Type B pancreatic cell (in vitro differentiated cells): ENCODE results near the gene CPA2. TPM values are rescaled to one million over a fixed set of nuclear protein-coding genes. Genes with fewer than 3 reads are reported as not detected.

ENCODE experiments used
- DNase-seq: peaks from one replicate; pipeline ENCODE4 v3.0.0; 2021; ENCODE audit warnings: mixed read lengths; ENCODE audit not compliant: unreplicated experiment; ENCODE audit errors: extremely low spot score
- H3K27ac Mint-ChIP-seq: 2 replicates; pipeline ENCODE4 v1.8.0; 2021; ENCODE audit warnings: mild to moderate bottlenecking, mixed read lengths
- H3K27me3 Mint-ChIP-seq: 2 replicates; pipeline ENCODE4 v1.8.0; 2021; ENCODE audit warnings: mixed read lengths
- H3K36me3 Mint-ChIP-seq: 2 replicates; pipeline ENCODE4 v1.8.0; 2021; ENCODE audit warnings: mixed read lengths
- H3K4me1 Mint-ChIP-seq: one replicate; pipeline ENCODE4 v1.8.0; 2021; ENCODE audit warnings: mixed read lengths; ENCODE audit not compliant: unreplicated experiment
- H3K4me3 Mint-ChIP-seq: 2 replicates; pipeline ENCODE4 v1.8.0; 2021; ENCODE audit warnings: mild to moderate bottlenecking, mixed read lengths
- H3K9me3 Mint-ChIP-seq: 2 replicates; pipeline ENCODE4 v1.8.0; 2021; ENCODE audit warnings: mixed read lengths
- total RNA-seq: library from RNA; stranded (reverse); gene quantifications from 2 replicates; pipeline ENCODE4 v1.2.1, GENCODE V29; 2021; ENCODE audit warnings: low replicate concordance
- TF ChIP-seq, protein P1 (sequence below): fragments of 200-600 bp; sonication (generic); conservative IDR thresholded peaks from 2 replicates; pipeline ENCODE4 v1.5.0; 2021; ENCODE audit warnings: antibody characterized with exemption, mild to moderate bottlenecking

The CPA2 gene
- total RNA-seq, 1 donor from 2014 or later, result 19.8 TPM

- TF ChIP-seq, protein P1, sequence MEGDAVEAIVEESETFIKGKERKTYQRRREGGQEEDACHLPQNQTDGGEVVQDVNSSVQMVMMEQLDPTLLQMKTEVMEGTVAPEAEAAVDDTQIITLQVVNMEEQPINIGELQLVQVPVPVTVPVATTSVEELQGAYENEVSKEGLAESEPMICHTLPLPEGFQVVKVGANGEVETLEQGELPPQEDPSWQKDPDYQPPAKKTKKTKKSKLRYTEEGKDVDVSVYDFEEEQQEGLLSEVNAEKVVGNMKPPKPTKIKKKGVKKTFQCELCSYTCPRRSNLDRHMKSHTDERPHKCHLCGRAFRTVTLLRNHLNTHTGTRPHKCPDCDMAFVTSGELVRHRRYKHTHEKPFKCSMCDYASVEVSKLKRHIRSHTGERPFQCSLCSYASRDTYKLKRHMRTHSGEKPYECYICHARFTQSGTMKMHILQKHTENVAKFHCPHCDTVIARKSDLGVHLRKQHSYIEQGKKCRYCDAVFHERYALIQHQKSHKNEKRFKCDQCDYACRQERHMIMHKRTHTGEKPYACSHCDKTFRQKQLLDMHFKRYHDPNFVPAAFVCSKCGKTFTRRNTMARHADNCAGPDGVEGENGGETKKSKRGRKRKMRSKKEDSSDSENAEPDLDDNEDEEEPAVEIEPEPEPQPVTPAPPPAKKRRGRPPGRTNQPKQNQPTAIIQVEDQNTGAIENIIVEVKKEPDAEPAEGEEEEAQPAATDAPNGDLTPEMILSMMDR, result no peak
- peaks cover 44% of the 10 kb centered on the region for H3K4me1 Mint-ChIP-seq
- no peak for DNase-seq
- H3K27ac Mint-ChIP-seq, result peak overlapping the region; percentile 53
- no peaks in the 10 kb centered on the region for H3K27me3 Mint-ChIP-seq
- peaks cover 28% of the 10 kb centered on the region for H3K9me3 Mint-ChIP-seq
- peaks cover 9% of the 10 kb centered on the region for H3K36me3 Mint-ChIP-seq
- no peak overlapping the region for H3K4me3 Mint-ChIP-seq
Observed at GRCh38 chr7:130297628-130298543, 31.2 kb downstream of the CPA2 start.

DNA sequence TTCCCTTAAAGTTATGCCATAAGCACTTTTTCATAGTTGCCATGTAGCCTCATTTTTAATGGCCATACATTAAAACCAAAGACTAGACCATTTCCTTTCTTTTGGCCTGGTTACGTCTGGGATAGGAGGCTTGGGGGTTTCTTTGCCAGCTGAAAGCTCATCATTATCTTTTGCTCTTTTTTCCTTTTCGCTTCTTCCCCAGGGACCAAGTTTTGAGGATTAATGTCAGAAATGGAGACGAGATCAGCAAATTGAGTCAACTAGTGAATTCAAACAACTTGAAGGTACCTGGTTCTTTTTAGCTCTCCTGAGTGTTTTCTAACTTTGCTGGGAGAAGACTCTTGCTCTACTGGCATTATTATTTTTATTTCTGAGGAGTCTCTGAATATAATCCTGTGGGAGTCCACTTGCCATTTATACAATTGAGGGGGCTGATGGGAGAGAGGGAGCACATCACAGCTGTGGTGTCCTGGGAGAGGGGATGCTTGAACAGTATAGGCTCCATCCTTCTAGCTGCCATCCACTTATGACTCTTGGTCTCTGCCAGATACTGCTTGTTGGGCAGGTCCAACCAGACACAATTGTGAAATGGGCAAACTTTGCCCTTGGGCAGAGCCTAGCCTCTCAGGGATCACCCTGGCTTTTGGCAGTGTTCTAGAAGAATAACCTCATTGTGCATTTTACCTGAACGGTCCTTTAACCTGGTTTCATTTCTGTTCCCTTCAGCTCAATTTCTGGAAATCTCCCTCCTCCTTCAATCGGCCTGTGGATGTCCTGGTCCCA lies 32.1 kb downstream of the CPA2 start:
- Mint-ChIP-seq H3K4me3 (peak overlapping the region; percentile 11), H3K9me3 (peaks cover 21% of the 10 kb centered on the region), H3K27ac (peak overlapping the region; percentile 28), H3K4me1 (peaks cover 40% of the 10 kb centered on the region), H3K36me3 (peaks cover 9% of the 10 kb centered on the region), H3K27me3 (no peaks in the 10 kb centered on the region)
- TF ChIP-seq, protein P1, result no peak
- DNase-seq, result no peak

DNA sequence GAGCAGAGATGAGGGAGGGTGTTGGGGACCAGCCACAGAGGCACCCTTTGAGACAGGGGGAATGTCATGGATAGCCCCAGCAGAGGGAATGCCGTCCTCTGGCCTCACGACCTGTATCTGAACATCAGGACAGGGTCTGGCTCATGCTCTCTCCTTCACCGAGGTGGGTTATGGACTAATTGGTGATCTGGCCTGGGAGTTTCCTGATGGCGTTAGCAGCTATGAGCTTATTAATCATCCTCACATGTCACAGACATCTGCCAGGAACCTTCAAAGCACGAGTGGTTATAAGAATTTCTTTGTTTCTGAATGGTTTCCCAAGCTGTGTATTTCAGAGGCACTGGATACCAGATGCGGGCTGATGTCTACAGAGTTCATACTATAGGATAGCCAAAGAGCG lies 33.2 kb downstream of the CPA2 start:
- peaks cover 5% of the 10 kb centered on the region for H3K36me3 Mint-ChIP-seq
- DNase-seq, result no peak
- no peak overlapping the region for H3K4me3 Mint-ChIP-seq
- H3K4me1 Mint-ChIP-seq, result peaks cover 49% of the 10 kb centered on the region
- H3K27ac Mint-ChIP-seq, result no peak overlapping the region
- TF ChIP-seq, protein P1, result no peak
- no peaks in the 10 kb centered on the region for H3K27me3 Mint-ChIP-seq
- peaks cover 13% of the 10 kb centered on the region for H3K9me3 Mint-ChIP-seq

DNA sequence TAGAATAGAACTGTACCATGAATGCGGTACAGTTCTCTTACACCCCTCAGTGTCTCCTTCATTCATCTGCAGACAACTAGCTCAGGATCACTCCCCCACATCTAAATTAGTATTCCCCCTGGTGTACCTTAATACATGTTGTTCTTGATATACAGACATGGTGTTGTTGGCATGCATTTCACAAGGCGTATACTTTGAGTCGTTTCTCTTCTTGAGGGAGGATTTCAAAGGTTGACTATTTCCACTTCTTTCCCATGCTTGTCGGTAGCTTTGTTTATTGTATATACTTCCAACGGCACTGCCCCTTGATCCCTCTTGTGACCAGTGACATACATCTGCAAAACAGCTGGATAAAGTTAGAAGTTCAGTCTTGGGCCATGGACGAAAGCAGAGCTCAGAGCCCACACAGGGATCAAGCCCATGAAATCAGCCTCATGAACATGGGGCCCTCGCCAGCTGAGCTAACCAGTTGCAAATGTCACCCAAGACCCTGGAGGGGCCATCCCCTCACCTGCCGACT lies 34.9 kb downstream of the CPA2 start:
- TF ChIP-seq, protein P1, result no peak
- Mint-ChIP-seq H3K9me3 (peaks cover 9% of the 10 kb centered on the region), H3K36me3 (peaks cover 5% of the 10 kb centered on the region), H3K27ac (no peak overlapping the region), H3K4me3 (no peak overlapping the region), H3K4me1 (peaks cover 54% of the 10 kb centered on the region), H3K27me3 (no peaks in the 10 kb centered on the region)
- no peak for DNase-seq

DNA sequence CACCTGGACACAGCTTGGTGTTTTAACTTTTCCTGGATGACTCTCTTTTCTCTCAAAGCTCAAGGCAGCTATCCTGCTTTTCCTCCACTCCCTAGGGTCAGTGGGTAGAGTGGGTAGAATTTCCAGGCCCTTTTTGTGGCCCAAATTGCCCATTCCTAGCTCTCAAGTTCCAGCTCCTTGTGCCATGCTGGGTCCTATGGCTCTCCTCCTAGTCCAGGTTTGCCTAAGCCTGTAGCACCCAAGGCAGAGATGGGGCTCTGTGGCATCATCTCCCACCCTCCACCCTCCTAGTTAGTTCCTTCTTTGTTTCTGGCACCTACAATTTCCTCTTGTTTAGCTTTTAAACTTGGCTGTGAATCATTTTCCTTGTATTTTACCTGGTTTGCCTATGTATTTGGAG lies 36.0 kb downstream of the CPA2 start:
- TF ChIP-seq, protein P1, result no peak
- H3K27me3 Mint-ChIP-seq, result no peaks in the 10 kb centered on the region
- peaks cover 54% of the 10 kb centered on the region for H3K4me1 Mint-ChIP-seq
- H3K27ac Mint-ChIP-seq, result no peak overlapping the region
- peak overlapping the region; percentile 3 for H3K4me3 Mint-ChIP-seq
- H3K9me3 Mint-ChIP-seq, result peaks cover 9% of the 10 kb centered on the region
- no peak for DNase-seq
- peaks cover 5% of the 10 kb centered on the region for H3K36me3 Mint-ChIP-seq
